GM21825 (cell line): ENCODE measurements around the gene MAST4.
A peak's percentile ranks its signal among the peaks of the same experiment; 100 is the strongest.

ENCODE experiments used
- ATAC-seq: cut with Tn5 transposase; IDR thresholded peaks from one replicate; pipeline ENCODE4 v1.9.1; 2021; ENCODE audit warnings: mild to moderate bottlenecking, moderate library complexity; ENCODE audit not compliant: unreplicated experiment

The MAST4 gene

DNA sequence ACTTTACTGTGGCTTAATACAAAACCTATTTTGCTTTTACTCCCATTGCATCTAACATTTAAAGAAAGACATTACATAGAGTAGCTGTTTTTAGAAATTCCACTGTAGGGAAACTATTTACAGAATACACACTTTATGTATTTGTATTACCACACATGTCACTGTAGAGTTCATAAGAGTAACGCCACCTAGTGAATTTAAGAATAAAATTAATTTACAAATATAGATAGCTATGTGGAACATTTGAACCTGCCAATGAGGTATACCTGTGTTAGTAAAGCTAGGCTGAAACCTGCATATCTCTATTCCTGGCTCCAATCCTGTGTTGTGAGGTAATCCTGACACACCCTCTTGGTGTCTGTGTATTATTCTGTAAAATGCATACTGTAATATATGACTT is 234.4 kb downstream of the MAST4 start:
- ATAC-seq = no peak

DNA sequence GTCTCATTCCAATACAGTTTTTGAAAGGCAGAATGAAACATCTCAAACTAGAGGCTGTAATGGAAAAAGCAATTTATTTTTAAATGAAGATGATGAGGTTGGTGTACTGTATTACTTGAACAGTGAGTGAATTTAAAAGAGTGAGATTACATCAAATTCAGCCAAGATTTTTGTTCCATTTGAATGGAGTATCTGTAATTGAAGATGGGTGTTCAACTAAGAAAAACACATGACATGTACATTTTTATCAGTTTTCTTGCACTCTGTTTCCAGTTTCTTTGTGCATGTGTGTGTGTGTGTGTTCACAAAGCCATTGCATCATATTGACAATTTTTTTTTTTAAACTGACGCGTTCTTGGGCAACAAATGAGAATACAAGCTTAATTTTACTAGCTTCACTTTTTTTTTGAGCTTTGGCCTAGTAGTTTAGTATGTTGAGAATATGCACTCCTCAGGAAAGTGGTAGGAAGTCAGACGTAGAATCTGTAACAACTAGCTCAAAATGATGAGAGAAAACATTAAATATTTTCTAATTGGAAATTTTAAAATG is 243.5 kb downstream of the MAST4 start:
- ATAC-seq = no peak

DNA sequence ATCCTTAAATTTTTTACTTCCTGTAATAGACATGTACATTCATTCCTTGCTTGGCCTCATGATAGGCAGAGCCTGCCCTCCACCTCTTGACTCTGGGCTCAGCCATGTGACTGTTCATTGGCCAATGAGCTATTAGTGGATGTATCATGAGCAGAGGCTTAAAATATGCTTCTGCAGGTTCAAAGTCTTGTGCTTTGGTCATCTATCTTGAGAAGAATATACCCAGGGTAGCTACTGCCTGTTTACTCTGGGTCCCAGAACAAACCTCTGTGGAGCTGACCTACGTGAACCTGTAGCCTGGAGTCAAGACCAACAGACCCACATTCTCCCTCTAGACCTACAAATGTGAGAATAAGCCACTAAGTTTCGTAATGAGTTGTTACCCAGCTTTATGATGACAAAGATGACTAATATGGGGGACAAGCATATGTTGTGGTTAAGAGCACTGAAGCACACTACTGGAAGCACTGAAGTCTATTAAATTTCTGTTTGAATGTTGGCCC is 244.4 kb downstream of the MAST4 start:
- peak; percentile 99 for ATAC-seq

DNA sequence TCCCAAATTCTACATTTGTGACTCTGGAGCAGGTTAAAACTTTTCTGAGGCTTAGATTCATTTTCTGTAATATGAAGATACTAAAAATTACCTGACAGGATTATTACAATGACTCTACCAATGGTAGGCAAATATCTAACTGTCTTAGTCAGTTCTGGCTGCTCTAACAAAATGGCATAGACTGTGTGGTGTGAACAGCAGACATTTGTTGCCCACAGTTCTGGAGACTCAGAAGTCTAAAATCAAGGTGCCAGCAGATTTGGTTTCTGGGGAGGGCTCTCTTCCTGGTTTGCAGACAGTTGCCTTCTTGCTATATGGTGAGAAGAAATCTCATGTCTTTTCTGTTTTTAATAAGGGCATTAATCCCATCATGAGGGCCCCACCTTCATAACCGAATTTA is 245.1 kb downstream of the MAST4 start:
- no peak for ATAC-seq

DNA sequence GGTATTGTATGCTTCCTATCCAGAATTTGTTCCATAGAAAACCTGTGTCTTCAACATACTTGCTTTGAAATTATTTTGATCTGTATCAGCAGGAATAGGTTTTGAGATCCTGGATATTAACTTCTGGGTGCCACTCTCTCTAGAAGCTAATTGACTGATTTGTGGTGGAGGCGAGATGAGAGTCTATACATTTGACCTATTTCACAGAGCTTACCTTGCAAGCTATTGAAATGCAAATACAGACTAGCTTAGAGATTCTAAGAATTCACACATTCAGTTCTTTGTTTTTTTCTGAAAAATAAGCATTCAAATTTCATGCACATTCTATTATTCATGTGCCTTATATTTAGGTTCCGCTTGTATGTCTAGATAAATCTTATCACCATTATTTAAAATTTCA is 246.3 kb downstream of the MAST4 start:
- no peak for ATAC-seq

DNA sequence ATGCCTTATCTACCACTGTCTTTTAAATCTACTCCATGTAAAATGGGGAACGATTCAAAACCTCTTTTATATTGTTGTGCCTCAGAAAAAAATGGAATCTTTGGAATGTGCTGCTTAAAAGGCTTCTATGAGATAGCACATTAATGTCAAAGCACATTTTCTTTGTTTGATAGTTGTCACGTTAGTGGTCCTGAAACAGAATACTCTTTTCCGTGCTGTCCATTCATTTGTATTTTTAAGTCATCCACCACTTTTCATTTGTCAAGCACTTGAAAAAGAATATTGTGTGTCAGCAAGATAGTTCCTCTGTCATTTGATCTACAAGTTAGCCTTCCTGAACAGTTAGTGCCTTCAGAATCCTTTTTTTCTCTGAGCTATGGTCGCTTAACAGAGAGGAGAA is 246.9 kb downstream of the MAST4 start:
- ATAC-seq = no peak

DNA sequence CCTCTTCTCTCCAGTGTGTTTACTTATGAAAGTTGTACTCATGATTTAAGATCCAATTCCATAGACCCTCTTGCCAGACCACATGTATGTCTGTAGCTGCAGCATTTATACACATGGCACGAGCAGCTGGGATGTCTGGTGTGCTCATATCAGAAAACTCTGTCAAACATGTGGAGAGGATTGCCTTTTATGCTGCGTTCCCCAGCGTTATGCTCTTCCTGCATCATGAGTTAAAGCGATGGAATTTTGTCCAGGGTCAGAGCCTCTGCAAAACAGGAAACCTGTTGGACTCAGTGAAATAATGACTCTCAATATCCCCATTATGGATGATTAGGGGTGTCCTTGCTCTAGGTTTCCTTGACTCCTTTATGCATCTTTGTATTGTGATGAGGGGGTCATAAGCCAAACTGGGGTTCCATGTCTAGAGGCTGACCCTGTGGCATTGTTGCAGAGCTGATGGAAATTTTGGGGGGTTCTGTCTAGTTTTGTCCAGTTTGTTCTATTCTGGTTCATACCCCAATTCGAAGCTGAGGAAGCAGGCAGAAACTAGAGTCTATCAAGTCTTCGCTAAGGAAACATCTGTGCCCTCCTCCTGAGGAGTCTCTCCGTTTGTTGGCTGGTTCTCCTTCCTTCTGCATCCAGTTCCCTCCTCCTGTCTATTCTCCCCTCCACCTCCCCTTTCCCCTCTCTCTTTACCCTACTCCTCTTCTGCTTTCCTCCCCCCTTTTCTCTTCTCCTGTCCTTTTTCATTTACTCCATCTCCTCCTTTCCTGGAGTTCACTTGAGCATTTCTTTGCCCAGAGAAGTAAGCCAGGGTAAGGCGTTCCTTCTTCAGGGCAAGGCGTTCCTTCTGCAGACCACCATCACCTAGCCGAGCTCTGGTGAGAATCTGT is 252.8 kb downstream of the MAST4 start:
- ATAC-seq = no peak

DNA sequence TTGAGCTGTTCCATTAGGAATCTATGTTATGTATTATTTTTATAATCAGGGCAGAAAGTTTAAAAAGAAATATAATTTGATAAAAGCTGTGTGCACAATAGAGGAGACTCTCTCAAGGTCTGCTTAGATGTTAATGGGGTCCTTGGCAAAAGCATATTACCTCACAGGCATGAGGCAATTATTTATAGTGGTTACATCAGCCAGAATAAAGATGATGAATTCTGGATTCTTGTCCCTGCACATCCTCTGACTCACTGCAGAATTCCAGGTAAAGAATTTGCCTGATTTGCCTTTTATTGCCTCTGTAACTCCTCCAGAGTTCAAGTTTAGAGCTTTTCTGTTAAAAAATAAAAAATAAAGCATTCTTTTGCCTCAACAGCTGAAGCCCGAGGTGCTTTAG is 253.6 kb downstream of the MAST4 start:
- no peak for ATAC-seq

DNA sequence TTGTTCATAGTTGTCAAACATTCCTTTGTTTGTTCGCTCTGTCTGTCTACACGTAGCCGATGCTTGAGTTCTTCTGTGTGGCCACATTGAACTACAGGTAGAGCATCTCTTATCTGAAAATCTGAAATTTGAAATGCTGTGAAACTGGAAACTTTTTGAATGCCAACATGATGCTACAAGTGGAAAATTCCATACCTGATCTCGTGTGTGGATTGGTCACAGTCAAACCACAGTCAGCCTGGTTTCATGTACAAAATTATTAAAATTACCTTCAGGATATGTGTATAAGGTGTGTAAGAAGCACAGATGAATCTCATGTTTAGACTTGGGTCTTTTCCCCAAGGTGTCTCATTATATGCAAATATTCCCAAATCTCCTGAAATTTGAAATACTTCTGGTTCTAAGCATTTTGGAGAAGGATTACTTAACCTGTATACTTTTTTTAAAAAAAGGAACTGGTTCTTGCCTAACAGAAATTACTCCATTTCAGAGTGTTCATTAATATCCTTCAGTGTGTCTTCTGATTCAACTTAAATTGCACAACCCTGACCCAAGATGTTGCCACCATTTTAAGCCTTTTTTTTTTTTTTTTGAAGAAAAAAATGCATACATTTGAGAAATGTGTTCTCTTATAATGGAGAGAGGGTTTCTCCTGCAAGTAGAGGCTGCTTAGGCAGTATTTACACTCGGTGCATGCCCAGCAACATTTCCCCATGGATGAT is 254.3 kb downstream of the MAST4 start:
- ATAC-seq = no peak

DNA sequence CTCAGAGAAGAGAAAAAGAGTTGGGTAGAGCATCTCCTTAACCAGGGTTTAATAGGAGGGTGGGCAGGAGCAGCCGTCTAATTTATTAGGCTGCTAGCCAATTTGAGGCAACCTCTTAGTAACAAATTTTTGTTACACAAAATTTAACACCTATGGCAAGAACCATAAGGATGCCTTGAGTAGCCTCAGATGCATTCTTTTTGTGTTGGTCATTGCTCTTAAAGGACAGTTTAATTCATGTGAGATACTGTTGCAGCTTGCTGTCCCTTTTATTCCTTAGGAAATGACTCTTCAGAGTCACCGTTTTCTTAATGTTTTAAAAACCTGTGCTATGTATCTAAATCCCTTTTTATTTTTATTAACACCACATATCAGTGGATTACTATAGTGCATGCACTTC is 255.1 kb downstream of the MAST4 start:
- no peak for ATAC-seq

DNA sequence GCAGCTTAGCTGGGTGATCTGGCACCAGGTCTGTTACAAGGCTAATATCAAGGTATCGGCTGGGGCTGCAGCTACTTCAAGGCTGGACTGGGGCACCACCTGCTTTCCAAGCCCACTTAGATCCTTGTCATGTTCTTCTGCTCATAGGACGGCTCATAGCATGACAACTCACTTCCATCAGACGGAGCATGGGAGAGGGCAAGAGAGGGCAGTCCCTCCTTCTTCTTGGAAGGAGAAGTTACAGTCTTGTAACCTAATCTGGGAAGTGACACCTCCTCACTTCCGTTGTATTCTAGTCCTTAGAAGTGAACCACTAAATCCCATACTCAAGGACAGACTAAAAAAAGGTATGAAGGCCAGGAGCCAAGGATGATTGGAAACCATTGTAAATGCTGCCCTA is 258.2 kb downstream of the MAST4 start:
- ATAC-seq = no peak

DNA sequence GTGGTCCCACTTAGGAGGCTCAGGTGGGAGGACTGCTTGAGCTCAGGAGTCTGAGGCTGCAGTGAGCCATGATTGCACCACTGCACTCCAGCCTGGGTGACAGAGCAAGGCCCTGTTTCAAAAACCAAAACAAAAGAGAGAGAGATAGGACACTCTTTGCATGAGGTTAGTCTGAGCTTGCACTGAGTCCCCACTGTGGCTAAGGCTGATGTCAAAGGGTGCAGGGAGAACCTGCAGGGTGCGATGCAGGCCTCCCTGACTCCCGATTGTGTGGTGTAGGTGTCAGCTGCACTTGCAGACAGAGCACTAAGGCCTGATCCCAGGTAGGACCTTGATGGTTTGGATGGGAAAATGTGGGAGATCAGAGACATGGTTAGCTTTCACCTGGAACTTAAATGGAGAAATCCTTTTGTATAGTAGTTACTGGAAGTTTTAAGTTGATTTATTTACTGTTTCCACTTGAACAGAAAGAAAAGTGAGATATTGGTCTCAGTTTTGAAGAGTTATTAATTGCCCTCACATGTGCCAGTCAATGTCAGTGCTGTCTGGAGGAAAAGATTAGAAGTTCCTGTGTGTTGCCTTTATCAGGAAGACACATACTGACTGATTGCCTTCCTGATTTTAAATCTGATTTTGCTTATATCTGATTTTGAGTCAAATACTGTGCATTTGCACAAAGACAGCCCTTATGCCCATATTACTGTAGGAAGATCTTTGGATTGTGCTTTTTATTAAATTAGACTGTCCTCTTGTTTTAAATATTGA is 260.0 kb downstream of the MAST4 start:
- ATAC-seq = no peak

DNA sequence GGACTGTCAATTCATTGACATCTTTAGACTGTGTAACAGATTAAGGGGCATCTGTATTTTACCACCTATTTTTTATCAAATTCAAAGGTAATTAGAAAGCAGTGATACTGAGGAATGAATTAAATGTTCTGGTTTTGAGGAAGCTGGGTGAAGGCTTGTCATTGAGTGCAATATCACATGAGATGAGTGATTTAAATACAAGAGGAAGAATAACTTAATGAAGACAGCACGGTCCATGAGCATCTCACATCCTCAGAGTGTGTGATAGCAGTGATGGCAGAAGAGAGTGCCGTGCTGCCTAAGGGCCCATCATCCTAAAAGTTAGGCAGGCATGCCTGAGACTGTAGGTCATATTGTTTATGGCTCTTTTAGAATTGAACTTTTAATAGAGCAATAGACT is 263.3 kb downstream of the MAST4 start:
- no peak for ATAC-seq

DNA sequence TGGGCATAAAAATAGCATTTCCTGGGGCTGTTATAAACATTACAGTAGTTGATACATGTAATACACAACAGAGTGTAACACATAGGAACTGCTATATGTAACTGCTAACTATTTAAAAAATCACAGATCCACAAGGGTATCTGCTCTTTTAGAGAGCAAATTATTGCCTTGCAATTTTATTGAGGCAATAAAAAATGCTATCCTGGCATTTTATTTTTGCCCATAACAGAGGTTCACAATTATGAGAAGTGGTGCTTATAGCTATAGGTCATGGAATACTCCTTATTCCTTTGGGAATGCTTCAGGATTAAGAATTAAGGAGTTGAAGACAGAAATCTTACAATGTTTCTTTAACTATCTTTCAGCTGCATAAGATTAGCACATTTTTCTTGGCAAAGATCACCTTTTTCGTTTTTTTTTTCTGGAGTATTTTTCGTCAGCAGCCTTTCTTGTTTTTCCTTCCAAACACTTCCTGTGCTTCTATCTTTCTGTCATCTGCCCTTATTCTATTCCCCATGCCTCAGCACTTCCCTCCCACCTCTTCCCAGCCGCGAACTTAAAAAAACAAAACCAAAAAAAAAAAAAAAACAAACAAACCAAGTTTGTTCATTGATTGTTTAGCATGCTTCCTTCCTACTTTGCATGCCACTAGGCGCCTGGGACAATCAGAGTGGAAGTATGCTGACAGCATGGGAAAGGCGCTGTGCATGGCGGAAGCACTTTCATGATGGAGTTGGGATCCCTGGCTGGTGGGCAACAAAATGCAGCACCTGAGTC is 264.2 kb downstream of the MAST4 start:
- no peak for ATAC-seq

DNA sequence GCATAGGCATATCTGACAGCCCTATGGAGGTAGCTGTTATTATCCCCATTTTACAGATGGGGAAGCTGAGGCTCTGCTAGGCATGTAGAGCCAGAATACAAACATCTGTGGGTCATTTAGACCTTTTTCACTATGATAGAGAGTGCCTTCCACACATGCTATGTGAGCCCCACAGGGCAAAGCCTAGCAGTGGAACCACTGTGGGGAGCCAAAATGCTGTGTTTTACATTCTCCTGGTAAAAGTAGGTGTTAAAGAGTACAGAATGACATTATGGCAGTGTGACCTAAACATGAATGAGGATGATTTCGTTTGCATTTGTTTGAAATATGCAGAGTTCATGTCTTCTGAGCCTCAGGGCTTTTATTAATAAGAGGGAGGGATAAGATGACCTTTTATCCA is 265.2 kb downstream of the MAST4 start:
- no peak for ATAC-seq

DNA sequence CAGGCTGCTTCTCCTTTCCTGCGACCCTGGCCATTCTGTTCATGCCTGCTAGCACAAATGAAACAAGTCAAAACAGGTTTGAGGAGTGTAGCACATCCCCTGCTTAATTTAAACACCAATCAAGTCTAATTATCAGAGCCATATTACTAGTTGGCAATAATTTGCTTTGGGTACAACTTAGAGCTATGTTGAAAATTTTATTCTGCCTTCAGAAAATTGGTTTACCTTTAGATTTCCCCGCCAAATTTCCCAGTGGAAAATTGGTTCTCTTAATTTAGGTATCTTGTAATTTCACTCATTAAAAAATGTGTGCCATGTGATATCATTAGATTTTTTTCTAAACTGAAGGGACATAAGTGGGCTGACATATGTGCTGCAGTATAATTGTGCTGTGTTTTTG is 265.8 kb downstream of the MAST4 start:
- no peak for ATAC-seq

DNA sequence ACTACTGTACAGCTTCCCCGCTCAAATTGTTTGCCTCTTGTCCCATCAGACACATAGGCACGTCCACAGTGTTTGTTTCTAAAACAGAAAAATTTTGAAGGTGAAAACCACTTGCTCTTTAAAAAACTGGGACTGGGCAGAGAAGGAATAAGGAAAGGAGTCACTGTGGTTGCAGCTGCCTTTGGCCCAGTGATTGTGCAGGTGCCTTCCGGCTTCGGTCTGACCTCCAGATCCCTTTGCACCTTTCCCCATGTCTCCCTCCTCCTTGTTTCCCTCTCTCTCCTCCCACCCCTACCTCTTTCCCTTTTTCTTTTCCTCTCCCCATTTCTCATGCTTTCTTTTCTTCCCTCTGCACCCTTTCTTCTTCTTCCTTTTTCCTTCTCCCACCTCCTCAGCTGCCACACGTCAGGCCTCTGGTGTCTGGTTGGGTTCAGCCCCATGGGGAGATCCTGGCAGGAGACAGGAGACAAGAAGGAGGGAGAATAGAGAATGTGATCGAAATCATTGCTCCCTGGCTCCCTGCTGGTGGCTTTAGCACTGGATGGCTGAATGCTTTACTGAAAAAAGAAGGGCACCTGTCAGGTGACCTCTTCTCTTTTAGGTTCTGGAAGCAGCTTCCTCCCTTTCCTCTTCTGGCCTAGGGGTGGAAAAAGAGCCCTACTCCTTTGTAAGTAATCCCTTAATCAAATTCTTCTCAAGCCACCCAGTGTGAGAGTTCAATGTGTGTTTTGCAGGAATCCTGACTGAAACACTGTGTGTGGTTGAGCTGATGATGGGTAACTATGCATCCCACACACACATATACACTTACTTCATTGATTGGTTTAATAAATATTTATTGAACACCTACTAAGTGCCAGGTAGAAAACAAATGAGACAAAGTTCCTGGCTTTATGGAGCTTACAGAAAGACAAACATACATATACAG is 267.3 kb downstream of the MAST4 start:
- no peak for ATAC-seq

DNA sequence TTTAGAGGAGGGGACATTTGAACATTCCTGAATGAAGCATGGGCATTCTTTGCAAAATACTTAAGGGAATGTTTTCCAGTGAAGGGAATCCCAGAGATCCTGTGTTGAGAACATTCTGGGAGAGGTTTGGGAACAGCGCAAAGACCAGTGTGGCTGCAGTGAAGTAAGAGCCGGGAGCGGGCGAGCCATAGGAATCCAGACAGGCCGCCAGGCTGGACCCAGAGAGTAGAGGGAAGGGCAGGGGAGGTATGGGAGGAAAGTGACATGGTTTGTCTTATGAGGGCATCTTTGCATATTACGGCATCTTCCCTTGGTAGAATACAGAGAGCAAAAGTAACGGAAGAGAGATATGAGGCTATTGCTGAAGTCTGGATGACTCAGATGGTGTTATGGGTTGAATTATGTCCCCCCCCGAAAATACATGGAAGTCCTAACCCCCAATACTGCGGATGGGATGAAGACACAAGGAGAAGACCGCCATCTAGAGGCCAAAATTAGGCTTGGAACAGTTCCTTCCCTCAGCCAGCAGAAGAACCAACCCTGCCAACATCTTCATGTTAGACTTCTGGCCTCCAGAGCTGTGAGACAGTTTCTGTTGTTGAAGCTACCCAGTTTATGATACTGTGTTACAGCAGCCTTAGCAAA is 268.2 kb downstream of the MAST4 start:
- ATAC-seq = no peak
